ENCODE results near the gene SUDS3.

The SUDS3 gene

GRCh38 chr12:118391424-118391823 is 15.1 kb downstream of the SUDS3 start:
- DNase-seq (ENCODE audit: low read depth in 2 of 2), result peak in 1 of 2 donors; percentile 28
- TF ChIP-seq CTCF (IDR thresholded peaks at IDR 0.05; ENCODE audit: low read depth, low read length), result no peak
- no peak overlapping the region for H3K4me3 ChIP-seq (replicated peaks in 1 of 2; ENCODE audit: low read depth in 2 of 2, low read length in 2 of 2)

GRCh38 chr12:118391836-118392235 is 15.5 kb downstream of the SUDS3 start:
- TF ChIP-seq CTCF (IDR thresholded peaks at IDR 0.05; ENCODE audit: low read depth, low read length), result no peak
- H3K4me3 ChIP-seq (replicated peaks in 1 of 2; ENCODE audit: low read depth in 2 of 2, low read length in 2 of 2), result no peak overlapping the region
- no peak for DNase-seq (ENCODE audit: low read depth in 2 of 2)

GRCh38 chr12:118397708-118398440 is 21.5 kb downstream of the SUDS3 start:
- TF ChIP-seq CTCF (IDR thresholded peaks at IDR 0.05; ENCODE audit: low read depth, low read length), result no peak
- H3K4me3 ChIP-seq (replicated peaks in 1 of 2; ENCODE audit: low read depth in 2 of 2, low read length in 2 of 2), result no peak overlapping the region
- peak in 1 of 2 donors; percentile 33 for DNase-seq (ENCODE audit: low read depth in 2 of 2)

- H3K4me3 ChIP-seq (replicated peaks in 1 of 2; ENCODE audit: low read depth in 2 of 2, low read length in 2 of 2), result no peak overlapping the region
- no peak for DNase-seq (ENCODE audit: low read depth in 2 of 2)
- no peak for TF ChIP-seq CTCF (IDR thresholded peaks at IDR 0.05; ENCODE audit: low read depth, low read length)
These were observed 22.2 kb downstream of the SUDS3 start for GRCh38 chr12:118398524-118398923.

GRCh38 chr12:118398940-118399339 is 22.6 kb downstream of the SUDS3 start:
- H3K4me3 ChIP-seq (replicated peaks in 1 of 2; ENCODE audit: low read depth in 2 of 2, low read length in 2 of 2), result no peak overlapping the region
- no peak for TF ChIP-seq CTCF (IDR thresholded peaks at IDR 0.05; ENCODE audit: low read depth, low read length)
- DNase-seq (ENCODE audit: low read depth in 2 of 2), result peak in 1 of 2 donors; percentile 19

- H3K4me3 ChIP-seq (replicated peaks in 1 of 2; ENCODE audit: low read depth in 2 of 2, low read length in 2 of 2), result no peak overlapping the region
- TF ChIP-seq CTCF (IDR thresholded peaks at IDR 0.05; ENCODE audit: low read depth, low read length), result no peak
- DNase-seq (ENCODE audit: low read depth in 2 of 2), result peak; percentile 66 to 90
These were observed 25.9 kb downstream of the SUDS3 start for GRCh38 chr12:118402251-118402650.
